HL-60/S4 (cell line): ENCODE results near the gene THBD.

Experiments
- in situ Hi-C: fragments of 300-500 bp; cut with MboI; formaldehyde crosslinking; loops from 2 replicates; pipeline ENCODE4 v1.14.3; 2022; ENCODE audit warnings: low sequenced_read_pairs

The THBD gene

GRCh38 chr20:23063581-23063980 lies 14.1 kb upstream of the THBD start:
- in situ Hi-C loops: no loop called here

GRCh38 chr20:23063168-23063567 lies 13.7 kb upstream of the THBD start:
- in situ Hi-C loops: no loop called here

- in situ Hi-C loops: no loop called here
Observed at GRCh38 chr20:23062632-23063031, 13.2 kb upstream of the THBD start.

- in situ Hi-C loops: no loop called here
Observed at GRCh38 chr20:23061734-23062561, 12.5 kb upstream of the THBD start.

- in situ Hi-C loops: no loop called here
Observed at GRCh38 chr20:23061262-23061661, 11.8 kb upstream of the THBD start.

GRCh38 chr20:23060629-23061028 lies 11.2 kb upstream of the THBD start:
- in situ Hi-C loops: no loop called here

GRCh38 chr20:23059846-23060245 lies 10.4 kb upstream of the THBD start:
- in situ Hi-C loops: loop anchor here (10.0 kb wide), 1 partner anchor 115 kb away; no protein-coding TSS in a partner anchor

GRCh38 chr20:23059001-23059400 lies 9.5 kb upstream of the THBD start:
- in situ Hi-C loops: loop anchor here (10.0 kb wide), 1 partner anchor 116 kb away; no protein-coding TSS in a partner anchor

- in situ Hi-C loops: loop anchor here (10.0 kb wide), 1 partner anchor 117 kb away; no protein-coding TSS in a partner anchor
Observed at GRCh38 chr20:23058240-23058639, 8.8 kb upstream of the THBD start.

- in situ Hi-C loops: loop anchor here (10.0 kb wide), 1 partner anchor 122 kb away; no protein-coding TSS in a partner anchor
Observed at GRCh38 chr20:23052904-23053303, 3.4 kb upstream of the THBD start.

GRCh38 chr20:23050847-23051627 lies 1.6 kb upstream of the THBD start:
- in situ Hi-C loops: loop anchor here (10.0 kb wide), 1 partner anchor 124 kb away; no protein-coding TSS in a partner anchor

GRCh38 chr20:23050076-23050838 lies 785 bp upstream of the THBD start:
- in situ Hi-C loops: loop anchor here (10.0 kb wide), 1 partner anchor 125 kb away; no protein-coding TSS in a partner anchor

- in situ Hi-C loops: no loop called here
Observed at GRCh38 chr20:23048283-23049200, 930 bp downstream of the THBD start.

- in situ Hi-C loops: no loop called here
Observed at GRCh38 chr20:23047738-23048214, 1.7 kb downstream of the THBD start.

- in situ Hi-C loops: no loop called here
Observed at GRCh38 chr20:23047001-23047737, 2.3 kb downstream of the THBD start.

GRCh38 chr20:23046431-23046830 lies 3.0 kb downstream of the THBD start:
- in situ Hi-C loops: no loop called here

GRCh38 chr20:23043376-23043775 lies 6.1 kb downstream of the THBD start:
- in situ Hi-C loops: no loop called here

GRCh38 chr20:23042270-23042669 lies 7.2 kb downstream of the THBD start:
- in situ Hi-C loops: no loop called here
